ENCODE results near the gene CFAP210. TPM values are rescaled to one million over a fixed set of nuclear protein-coding genes. Genes with fewer than 3 reads are reported as not detected.

The CFAP210 gene
- total and polyA plus RNA-seq, 7 donors = 0.03 to 0.04 TPM; not detected in 5

DNA sequence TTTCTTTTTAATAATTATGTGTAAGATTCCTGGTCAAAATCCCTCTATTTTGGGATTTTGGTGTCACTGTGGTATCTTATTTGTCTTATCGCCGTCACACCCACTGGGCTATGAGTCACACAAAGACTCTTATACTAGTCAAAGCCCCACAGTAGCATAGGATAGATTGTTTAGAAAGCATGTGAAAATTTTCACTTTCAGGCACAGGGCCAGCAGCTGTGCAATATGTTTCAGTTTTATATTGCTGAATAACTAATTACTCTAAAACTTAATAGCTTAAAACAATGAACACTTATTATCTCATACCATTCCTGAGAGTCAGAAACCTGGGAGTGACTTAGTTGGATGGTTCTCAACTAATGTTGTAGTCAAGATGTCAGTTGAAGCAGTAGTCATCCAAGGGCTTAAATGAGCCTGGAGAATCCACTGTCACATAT is 24.0 kb downstream of the CFAP210 start:
- H3K9me3 ChIP-seq = no peaks in the 10 kb centered on the region
- TF ChIP-seq CTCF (IDR thresholded peaks at IDR 0.05) = no peak
- no peak for DNase-seq
- H3K27me3 ChIP-seq (ENCODE audit: insufficient read depth in 3 of 3, low read length in 2 of 3) = no peaks in the 10 kb centered on the region
- H3K4me3 ChIP-seq = no peak overlapping the region
- intact Hi-C loops (cut with DNase I) = no loop called here
- no peak for ATAC-seq
- no peaks in the 10 kb centered on the region for H3K36me3 ChIP-seq (ENCODE audit: insufficient read depth in 1 of 2, low read depth in 1 of 2)
- 82 to 96% (median 91%) methylated on average over 2 of the region's 2 CpGs for WGBS, 3 donors
- no peaks in the 10 kb centered on the region for H3K4me1 ChIP-seq
- H3K27ac ChIP-seq = no peak overlapping the region

DNA sequence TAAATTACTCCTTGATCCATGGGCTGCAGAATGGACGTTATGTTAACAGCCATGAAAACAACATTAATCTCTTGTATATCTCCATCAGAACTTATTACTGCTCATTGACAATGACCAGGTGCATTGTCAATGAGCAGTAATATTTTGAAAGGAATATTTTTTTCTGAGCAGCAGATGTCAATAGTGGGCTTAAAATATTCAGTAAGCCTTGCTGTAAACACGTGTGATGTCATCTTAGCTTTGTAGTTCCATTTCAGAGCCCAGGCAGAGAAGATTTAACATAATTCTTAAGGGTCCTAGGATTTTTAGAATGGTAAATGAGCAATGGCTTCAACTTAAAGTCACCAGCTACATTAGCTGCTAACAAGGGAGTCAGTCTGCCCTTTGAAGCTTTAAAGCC is 26.6 kb downstream of the CFAP210 start:
- Histone ChIP-seq H3K27me3 (ENCODE audit: insufficient read depth in 3 of 3, low read length in 2 of 3) (no peaks in the 10 kb centered on the region), H3K4me3 (no peak overlapping the region), H3K9me3 (no peaks in the 10 kb centered on the region), H3K4me1 (no peaks in the 10 kb centered on the region), H3K36me3 (ENCODE audit: insufficient read depth in 1 of 2, low read depth in 1 of 2) (no peaks in the 10 kb centered on the region), H3K27ac (no peak overlapping the region)
- intact Hi-C loops (cut with DNase I) = no loop called here
- ATAC-seq = no peak
- no peak for DNase-seq
- TF ChIP-seq CTCF (IDR thresholded peaks at IDR 0.05) = no peak
- 14 to 21% (median 19%) methylated on average over 2 of the region's 2 CpGs for WGBS, 3 donors

DNA sequence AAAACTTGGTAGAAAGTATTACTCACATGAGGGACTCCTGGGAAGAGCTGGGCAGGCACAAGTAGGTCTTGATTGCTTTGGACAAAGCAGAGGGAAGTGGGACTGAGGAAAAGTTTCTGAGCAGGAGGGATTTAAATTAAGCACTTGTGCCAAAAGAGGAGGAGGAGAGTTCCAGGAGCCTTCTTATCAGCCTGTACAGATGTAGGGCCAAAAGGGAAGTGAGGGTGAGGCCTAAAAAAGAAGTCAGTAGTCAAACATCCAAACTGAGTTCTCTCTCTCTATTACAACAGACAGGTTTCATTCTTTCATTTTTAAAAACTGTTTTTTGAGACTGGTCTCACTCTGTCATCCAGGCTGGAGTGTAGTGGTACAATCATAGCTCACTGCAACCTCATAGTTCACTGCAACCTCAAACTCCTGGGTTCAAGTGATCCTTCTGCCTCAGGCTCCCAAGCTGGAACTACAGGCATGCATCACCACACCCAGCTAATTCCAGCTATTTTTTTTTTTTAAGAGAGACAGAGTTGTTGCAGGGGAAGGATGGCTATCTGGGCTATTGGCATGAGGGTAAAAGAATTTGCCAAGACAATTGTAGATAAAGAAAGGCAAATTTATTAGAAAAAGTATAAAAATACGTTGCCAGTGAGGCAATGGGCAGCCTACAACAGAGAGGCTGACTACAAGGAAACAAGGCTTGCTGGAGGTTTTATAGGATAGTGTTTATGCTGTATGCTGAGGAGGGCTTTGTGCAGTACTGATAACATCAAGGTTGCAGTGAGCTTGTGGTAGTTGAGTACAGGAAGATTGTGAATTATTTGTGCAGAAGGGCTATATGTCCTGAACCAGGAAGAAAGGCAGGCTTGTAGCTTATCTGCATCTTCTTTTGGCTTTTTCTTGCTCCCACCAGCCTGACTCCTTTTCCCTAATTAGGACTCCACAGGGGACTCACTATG is 29.0 kb downstream of the CFAP210 start:
- ATAC-seq = no peak
- no peak for TF ChIP-seq CTCF (IDR thresholded peaks at IDR 0.05)
- DNase-seq = no peak
- no peaks in the 10 kb centered on the region for H3K4me1 ChIP-seq
- H3K9me3 ChIP-seq = no peaks in the 10 kb centered on the region
- H3K27ac ChIP-seq = no peak overlapping the region
- intact Hi-C loops (cut with DNase I) = no loop called here
- no peak overlapping the region for H3K4me3 ChIP-seq
- H3K36me3 ChIP-seq (ENCODE audit: insufficient read depth in 1 of 2, low read depth in 1 of 2) = no peaks in the 10 kb centered on the region
- no peaks in the 10 kb centered on the region for H3K27me3 ChIP-seq (ENCODE audit: insufficient read depth in 3 of 3, low read length in 2 of 3)
- 61 to 75% (median 66%) methylated on average over 1 of the region's 1 CpG for WGBS, 3 donors

DNA sequence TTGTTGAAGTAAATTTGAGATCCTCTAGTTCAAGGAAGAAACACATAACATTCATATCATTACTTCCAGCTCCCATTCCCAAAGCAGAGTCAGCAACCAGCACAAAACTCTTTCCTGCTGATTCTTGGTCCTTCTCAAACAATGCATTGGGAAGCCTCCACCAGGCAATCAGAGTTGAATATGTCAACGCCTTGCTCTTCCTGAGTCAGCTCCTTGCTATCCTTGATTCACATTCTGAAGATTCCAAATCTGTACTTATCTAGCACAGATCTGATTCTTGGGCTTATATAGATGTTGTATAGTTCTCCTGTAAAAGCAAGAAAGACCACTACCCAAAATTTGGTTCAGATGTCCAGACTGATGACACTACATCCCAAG is 29.6 kb downstream of the CFAP210 start:
- intact Hi-C loops (cut with DNase I) = no loop called here
- no peak for DNase-seq
- WGBS, 3 donors = 66 to 78% (median 73%) methylated on average over 1 of the region's 1 CpG
- no peak overlapping the region for H3K27ac ChIP-seq
- H3K4me3 ChIP-seq = no peak overlapping the region
- no peaks in the 10 kb centered on the region for H3K36me3 ChIP-seq (ENCODE audit: insufficient read depth in 1 of 2, low read depth in 1 of 2)
- H3K4me1 ChIP-seq = no peaks in the 10 kb centered on the region
- no peaks in the 10 kb centered on the region for H3K9me3 ChIP-seq
- TF ChIP-seq CTCF (IDR thresholded peaks at IDR 0.05) = no peak
- ATAC-seq = no peak
- no peaks in the 10 kb centered on the region for H3K27me3 ChIP-seq (ENCODE audit: insufficient read depth in 3 of 3, low read length in 2 of 3)

All from psoas muscle (tissue), 8 donors.